PC-3 (cell line): ENCODE measurements around the gene GPR15.

ENCODE experiments used
- EZH2 ChIP-seq: fragments of 300-600 bp; sonication (generic); IDR thresholded peaks from one replicate; pipeline ENCODE4 v1.6.1; 2017; ENCODE audit warnings: antibody characterized with exemption, mild to moderate bottlenecking, low read length; ENCODE audit not compliant: unreplicated experiment
- EZH2phosphoT487 ChIP-seq: fragments of 300-600 bp; sonication (generic); IDR thresholded peaks from 2 replicates; pipeline ENCODE4 v1.6.1; 2018; ENCODE audit warnings: mild to moderate bottlenecking, antibody characterized with exemption, low read length, borderline replicate concordance
- TF ChIP-seq, protein P1 (sequence below): fragments of 300-600 bp; sonication (generic); conservative IDR thresholded peaks from 2 replicates; pipeline ENCODE4 v1.5.1; 2017; ENCODE audit warnings: antibody characterized with exemption, low read depth, mild to moderate bottlenecking, low read length

DNA sequence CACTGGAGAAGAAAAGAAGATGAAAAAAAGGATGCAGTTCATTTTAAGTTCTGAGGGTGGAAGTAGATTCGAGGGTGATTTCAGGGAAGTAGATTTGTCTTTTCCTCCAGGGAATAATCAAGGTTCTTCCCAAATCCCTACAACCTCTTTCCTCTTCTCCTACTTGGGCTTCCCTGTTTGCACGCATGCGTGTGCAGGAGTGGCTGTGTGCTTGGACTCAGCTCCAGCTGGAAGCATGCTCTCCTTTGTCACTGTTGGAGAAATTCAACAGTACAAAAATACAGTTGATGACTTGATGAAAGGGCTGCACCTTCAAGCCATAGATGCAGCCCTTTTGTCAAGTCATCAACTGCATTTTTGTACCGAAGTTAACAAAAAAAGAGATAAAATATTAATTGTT, 30.5 kb upstream of the GPR15 start:
- TF ChIP-seq, protein P1, sequence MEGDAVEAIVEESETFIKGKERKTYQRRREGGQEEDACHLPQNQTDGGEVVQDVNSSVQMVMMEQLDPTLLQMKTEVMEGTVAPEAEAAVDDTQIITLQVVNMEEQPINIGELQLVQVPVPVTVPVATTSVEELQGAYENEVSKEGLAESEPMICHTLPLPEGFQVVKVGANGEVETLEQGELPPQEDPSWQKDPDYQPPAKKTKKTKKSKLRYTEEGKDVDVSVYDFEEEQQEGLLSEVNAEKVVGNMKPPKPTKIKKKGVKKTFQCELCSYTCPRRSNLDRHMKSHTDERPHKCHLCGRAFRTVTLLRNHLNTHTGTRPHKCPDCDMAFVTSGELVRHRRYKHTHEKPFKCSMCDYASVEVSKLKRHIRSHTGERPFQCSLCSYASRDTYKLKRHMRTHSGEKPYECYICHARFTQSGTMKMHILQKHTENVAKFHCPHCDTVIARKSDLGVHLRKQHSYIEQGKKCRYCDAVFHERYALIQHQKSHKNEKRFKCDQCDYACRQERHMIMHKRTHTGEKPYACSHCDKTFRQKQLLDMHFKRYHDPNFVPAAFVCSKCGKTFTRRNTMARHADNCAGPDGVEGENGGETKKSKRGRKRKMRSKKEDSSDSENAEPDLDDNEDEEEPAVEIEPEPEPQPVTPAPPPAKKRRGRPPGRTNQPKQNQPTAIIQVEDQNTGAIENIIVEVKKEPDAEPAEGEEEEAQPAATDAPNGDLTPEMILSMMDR = no peak
- no peak for TF ChIP-seq EZH2phosphoT487
- no peak for TF ChIP-seq EZH2
